WTC11 (cell line): Measurements from ENCODE around the gene MNAT1. TPM values are rescaled to one million over a fixed set of nuclear protein-coding genes. Genes with fewer than 3 reads are reported as not detected.

Source experiments
- EMX1 ChIP-seq: fragments of 250-450 bp; sonication (Bioruptor Pico); IDR thresholded peaks from 2 replicates; pipeline ENCODE4 v1.8.0; 2021; ENCODE audit warnings: mild to moderate bottlenecking
- ESRRA ChIP-seq: sonication (generic); formaldehyde crosslinking; IDR thresholded peaks from 2 replicates; pipeline ENCODE4 v1.8.1; 2022; ENCODE audit warnings: mild to moderate bottlenecking, missing genetic modification reagents, borderline replicate concordance
- FOXP1 ChIP-seq: sonication (generic); formaldehyde crosslinking; IDR thresholded peaks from 2 replicates; pipeline ENCODE4 v1.8.0; 2022; ENCODE audit warnings: missing genetic modification reagents, mild to moderate bottlenecking, moderate library complexity, borderline replicate concordance
- JAZF1 ChIP-seq: fragments of 250-450 bp; sonication (Bioruptor Pico); IDR thresholded peaks from 2 replicates; pipeline ENCODE4 v1.9.0; 2021; ENCODE audit warnings: moderate library complexity, mild to moderate bottlenecking, inconsistent platforms
- MXD4 ChIP-seq: fragments of 250-450 bp; sonication (Bioruptor Pico); IDR thresholded peaks from 2 replicates; pipeline ENCODE4 v1.8.0; 2021; ENCODE audit warnings: mild to moderate bottlenecking, moderate library complexity, borderline replicate concordance
- MYBL2 ChIP-seq: sonication (generic); formaldehyde crosslinking; IDR thresholded peaks from 2 replicates; pipeline ENCODE4 v1.8.1; 2023; ENCODE audit warnings: mild to moderate bottlenecking, moderate library complexity, missing genetic modification reagents
- RORB ChIP-seq: fragments of 250-450 bp; sonication (Bioruptor Pico); IDR thresholded peaks from 2 replicates; pipeline ENCODE4 v1.9.0; 2021; ENCODE audit warnings: mild to moderate bottlenecking
- SMAD4 ChIP-seq: sonication (generic); formaldehyde crosslinking; IDR thresholded peaks from 2 replicates; pipeline ENCODE4 v1.8.0; 2022; ENCODE audit warnings: mild to moderate bottlenecking, missing genetic modification reagents
- TCF7 ChIP-seq: sonication (generic); formaldehyde crosslinking; IDR thresholded peaks from 2 replicates; pipeline ENCODE4 v1.8.0; 2022; ENCODE audit warnings: mild to moderate bottlenecking, low read depth, missing genetic modification reagents, moderate library complexity
- TEAD1 ChIP-seq: sonication (generic); formaldehyde crosslinking; IDR thresholded peaks from 2 replicates; pipeline ENCODE4 v1.8.0; 2022; ENCODE audit warnings: mild to moderate bottlenecking, missing genetic modification reagents
- ZNF263 ChIP-seq: sonication (generic); formaldehyde crosslinking; IDR thresholded peaks from 2 replicates; pipeline ENCODE4 v1.8.1; 2022; ENCODE audit warnings: low read depth, mild to moderate bottlenecking, moderate library complexity, missing genetic modification reagents
- total RNA-seq: library from RNA; stranded (reverse); gene quantifications from 3 replicates; pipeline ENCODE4 v1.2.3, GENCODE V29; 2021
- TF ChIP-seq, protein P1 (sequence below): sonication (generic); formaldehyde crosslinking; IDR thresholded peaks from 2 replicates; pipeline ENCODE4 v1.8.0; 2022; ENCODE audit warnings: mild to moderate bottlenecking, missing genetic modification reagents
- TF ChIP-seq, protein P2 (sequence below): sonication (generic); formaldehyde crosslinking; IDR thresholded peaks from 2 replicates; pipeline ENCODE4 v1.8.1; 2023; ENCODE audit warnings: mild to moderate bottlenecking, missing genetic modification reagents
- TF ChIP-seq, protein P3 (sequence below): sonication (generic); formaldehyde crosslinking; IDR thresholded peaks from 2 replicates; pipeline ENCODE4 v1.8.1; 2022; ENCODE audit warnings: mild to moderate bottlenecking, missing genetic modification reagents, moderate library complexity, borderline replicate concordance
- TF ChIP-seq, protein P4 (sequence below): fragments of 250-450 bp; sonication (Bioruptor Pico); IDR thresholded peaks from 2 replicates; pipeline ENCODE4 v1.9.0; 2021; ENCODE audit warnings: moderate library complexity, mild to moderate bottlenecking, inconsistent platforms, borderline replicate concordance
- TF ChIP-seq, protein P5 (sequence below): sonication (generic); formaldehyde crosslinking; IDR thresholded peaks from 2 replicates; pipeline ENCODE4 v1.8.1; 2023; ENCODE audit warnings: mild to moderate bottlenecking, missing genetic modification reagents, borderline replicate concordance
- TF ChIP-seq, protein P6 (sequence below): fragments of 250-450 bp; sonication (Bioruptor Pico); IDR thresholded peaks from 2 replicates; pipeline ENCODE4 v1.9.0; 2021; ENCODE audit warnings: mild to moderate bottlenecking, borderline replicate concordance
- TF ChIP-seq, protein P7 (sequence below): sonication (generic); formaldehyde crosslinking; IDR thresholded peaks from 2 replicates; pipeline ENCODE4 v1.8.1; 2023; ENCODE audit warnings: mild to moderate bottlenecking, missing genetic modification reagents
- TF ChIP-seq, protein P8 (sequence below): sonication (generic); formaldehyde crosslinking; IDR thresholded peaks from 2 replicates; pipeline ENCODE4 v1.8.1; 2023; ENCODE audit warnings: mild to moderate bottlenecking, missing genetic modification reagents, moderate library complexity

Gene MNAT1
- total RNA-seq, 1 experiment from 2014 or later: 59.0 TPM

DNA sequence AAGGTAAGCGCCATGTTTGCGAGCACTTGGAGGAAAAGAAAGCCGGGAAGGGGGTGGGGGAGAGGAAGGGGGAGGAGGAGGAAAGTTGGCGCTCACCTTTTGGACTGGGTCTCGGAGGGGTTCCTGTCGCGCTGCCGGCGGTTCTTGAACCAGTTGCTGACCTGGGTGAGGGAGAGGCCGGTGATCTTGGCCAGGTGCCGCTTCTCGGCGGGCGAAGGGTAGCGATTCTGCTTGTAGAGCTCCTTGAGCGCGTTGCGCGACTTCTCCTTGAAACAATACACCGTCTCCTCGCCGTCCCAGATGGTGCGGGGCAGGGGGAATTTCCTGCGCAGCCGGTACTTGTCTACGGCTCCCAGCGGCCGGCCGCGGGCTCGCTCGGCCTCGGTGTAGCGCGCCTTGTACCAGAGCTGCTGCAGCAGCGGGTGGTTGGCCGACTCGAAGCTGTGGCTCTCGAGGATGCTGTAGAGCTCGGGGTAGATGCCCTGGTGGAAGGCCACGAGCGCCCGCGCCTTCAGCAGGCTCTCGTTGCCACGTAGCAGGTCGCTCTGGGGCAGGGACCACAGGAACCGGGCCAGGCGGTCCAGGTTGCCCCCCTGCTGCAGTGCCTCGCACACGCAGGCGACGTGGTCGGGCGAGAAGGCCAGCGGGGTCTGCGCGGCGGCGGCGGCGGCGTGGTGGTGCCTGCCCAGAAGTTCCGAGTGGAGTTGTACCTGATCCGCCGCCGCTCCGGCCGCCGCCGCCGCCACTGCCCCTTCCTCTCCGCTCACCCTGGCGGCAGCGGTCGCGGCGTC, 11.2 kb upstream of the MNAT1 start (continued):
- TF ChIP-seq, protein P1, sequence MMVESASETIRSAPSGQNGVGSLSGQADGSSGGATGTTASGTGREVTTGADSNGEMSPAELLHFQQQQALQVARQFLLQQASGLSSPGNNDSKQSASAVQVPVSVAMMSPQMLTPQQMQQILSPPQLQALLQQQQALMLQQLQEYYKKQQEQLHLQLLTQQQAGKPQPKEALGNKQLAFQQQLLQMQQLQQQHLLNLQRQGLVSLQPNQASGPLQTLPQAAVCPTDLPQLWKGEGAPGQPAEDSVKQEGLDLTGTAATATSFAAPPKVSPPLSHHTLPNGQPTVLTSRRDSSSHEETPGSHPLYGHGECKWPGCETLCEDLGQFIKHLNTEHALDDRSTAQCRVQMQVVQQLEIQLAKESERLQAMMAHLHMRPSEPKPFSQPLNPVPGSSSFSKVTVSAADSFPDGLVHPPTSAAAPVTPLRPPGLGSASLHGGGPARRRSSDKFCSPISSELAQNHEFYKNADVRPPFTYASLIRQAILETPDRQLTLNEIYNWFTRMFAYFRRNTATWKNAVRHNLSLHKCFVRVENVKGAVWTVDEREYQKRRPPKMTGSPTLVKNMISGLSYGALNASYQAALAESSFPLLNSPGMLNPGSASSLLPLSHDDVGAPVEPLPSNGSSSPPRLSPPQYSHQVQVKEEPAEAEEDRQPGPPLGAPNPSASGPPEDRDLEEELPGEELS: no peak
- TF ChIP-seq, protein P2, sequence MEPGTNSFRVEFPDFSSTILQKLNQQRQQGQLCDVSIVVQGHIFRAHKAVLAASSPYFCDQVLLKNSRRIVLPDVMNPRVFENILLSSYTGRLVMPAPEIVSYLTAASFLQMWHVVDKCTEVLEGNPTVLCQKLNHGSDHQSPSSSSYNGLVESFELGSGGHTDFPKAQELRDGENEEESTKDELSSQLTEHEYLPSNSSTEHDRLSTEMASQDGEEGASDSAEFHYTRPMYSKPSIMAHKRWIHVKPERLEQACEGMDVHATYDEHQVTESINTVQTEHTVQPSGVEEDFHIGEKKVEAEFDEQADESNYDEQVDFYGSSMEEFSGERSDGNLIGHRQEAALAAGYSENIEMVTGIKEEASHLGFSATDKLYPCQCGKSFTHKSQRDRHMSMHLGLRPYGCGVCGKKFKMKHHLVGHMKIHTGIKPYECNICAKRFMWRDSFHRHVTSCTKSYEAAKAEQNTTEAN (CRISPR knock-in tag): no peak
- TF ChIP-seq FOXP1 (CRISPR knock-in tag) (peak; percentile 55), MYBL2 (CRISPR knock-in tag) (peak; percentile 21; the same call in 1 of the 2 replicates), JAZF1 (CRISPR knock-in tag) (no peak), SMAD4 (CRISPR knock-in tag) (no peak), ZNF263 (CRISPR knock-in tag) (no peak), ESRRA (CRISPR knock-in tag) (peak; percentile 22; the same call in 1 of the 2 replicates), TCF7 (0 out of 2 replicates have a peak, but pooled peaks have one; percentile 33), TEAD1 (CRISPR knock-in tag) (peak; percentile 13; the same call in 1 of the 2 replicates), EMX1 (CRISPR knock-in tag) (no peak), RORB (no peak), MXD4 (no peak)
- TF ChIP-seq, protein P3, sequence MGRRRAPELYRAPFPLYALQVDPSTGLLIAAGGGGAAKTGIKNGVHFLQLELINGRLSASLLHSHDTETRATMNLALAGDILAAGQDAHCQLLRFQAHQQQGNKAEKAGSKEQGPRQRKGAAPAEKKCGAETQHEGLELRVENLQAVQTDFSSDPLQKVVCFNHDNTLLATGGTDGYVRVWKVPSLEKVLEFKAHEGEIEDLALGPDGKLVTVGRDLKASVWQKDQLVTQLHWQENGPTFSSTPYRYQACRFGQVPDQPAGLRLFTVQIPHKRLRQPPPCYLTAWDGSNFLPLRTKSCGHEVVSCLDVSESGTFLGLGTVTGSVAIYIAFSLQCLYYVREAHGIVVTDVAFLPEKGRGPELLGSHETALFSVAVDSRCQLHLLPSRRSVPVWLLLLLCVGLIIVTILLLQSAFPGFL: no peak
- TF ChIP-seq, protein P4, sequence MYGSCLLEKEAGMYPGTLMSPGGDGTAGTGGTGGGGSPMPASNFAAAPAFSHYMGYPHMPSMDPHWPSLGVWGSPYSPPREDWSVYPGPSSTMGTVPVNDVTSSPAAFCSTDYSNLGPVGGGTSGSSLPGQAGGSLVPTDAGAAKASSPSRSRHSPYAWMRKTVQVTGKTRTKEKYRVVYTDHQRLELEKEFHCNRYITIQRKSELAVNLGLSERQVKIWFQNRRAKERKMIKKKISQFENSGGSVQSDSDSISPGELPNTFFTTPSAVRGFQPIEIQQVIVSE (CRISPR knock-in tag): no peak
- TF ChIP-seq, protein P5, sequence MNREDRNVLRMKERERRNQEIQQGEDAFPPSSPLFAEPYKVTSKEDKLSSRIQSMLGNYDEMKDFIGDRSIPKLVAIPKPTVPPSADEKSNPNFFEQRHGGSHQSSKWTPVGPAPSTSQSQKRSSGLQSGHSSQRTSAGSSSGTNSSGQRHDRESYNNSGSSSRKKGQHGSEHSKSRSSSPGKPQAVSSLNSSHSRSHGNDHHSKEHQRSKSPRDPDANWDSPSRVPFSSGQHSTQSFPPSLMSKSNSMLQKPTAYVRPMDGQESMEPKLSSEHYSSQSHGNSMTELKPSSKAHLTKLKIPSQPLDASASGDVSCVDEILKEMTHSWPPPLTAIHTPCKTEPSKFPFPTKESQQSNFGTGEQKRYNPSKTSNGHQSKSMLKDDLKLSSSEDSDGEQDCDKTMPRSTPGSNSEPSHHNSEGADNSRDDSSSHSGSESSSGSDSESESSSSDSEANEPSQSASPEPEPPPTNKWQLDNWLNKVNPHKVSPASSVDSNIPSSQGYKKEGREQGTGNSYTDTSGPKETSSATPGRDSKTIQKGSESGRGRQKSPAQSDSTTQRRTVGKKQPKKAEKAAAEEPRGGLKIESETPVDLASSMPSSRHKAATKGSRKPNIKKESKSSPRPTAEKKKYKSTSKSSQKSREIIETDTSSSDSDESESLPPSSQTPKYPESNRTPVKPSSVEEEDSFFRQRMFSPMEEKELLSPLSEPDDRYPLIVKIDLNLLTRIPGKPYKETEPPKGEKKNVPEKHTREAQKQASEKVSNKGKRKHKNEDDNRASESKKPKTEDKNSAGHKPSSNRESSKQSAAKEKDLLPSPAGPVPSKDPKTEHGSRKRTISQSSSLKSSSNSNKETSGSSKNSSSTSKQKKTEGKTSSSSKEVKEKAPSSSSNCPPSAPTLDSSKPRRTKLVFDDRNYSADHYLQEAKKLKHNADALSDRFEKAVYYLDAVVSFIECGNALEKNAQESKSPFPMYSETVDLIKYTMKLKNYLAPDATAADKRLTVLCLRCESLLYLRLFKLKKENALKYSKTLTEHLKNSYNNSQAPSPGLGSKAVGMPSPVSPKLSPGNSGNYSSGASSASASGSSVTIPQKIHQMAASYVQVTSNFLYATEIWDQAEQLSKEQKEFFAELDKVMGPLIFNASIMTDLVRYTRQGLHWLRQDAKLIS: no peak
- TF ChIP-seq, protein P6, sequence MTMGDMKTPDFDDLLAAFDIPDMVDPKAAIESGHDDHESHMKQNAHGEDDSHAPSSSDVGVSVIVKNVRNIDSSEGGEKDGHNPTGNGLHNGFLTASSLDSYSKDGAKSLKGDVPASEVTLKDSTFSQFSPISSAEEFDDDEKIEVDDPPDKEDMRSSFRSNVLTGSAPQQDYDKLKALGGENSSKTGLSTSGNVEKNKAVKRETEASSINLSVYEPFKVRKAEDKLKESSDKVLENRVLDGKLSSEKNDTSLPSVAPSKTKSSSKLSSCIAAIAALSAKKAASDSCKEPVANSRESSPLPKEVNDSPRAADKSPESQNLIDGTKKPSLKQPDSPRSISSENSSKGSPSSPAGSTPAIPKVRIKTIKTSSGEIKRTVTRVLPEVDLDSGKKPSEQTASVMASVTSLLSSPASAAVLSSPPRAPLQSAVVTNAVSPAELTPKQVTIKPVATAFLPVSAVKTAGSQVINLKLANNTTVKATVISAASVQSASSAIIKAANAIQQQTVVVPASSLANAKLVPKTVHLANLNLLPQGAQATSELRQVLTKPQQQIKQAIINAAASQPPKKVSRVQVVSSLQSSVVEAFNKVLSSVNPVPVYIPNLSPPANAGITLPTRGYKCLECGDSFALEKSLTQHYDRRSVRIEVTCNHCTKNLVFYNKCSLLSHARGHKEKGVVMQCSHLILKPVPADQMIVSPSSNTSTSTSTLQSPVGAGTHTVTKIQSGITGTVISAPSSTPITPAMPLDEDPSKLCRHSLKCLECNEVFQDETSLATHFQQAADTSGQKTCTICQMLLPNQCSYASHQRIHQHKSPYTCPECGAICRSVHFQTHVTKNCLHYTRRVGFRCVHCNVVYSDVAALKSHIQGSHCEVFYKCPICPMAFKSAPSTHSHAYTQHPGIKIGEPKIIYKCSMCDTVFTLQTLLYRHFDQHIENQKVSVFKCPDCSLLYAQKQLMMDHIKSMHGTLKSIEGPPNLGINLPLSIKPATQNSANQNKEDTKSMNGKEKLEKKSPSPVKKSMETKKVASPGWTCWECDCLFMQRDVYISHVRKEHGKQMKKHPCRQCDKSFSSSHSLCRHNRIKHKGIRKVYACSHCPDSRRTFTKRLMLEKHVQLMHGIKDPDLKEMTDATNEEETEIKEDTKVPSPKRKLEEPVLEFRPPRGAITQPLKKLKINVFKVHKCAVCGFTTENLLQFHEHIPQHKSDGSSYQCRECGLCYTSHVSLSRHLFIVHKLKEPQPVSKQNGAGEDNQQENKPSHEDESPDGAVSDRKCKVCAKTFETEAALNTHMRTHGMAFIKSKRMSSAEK (CRISPR knock-in tag): no peak
- TF ChIP-seq, protein P7, sequence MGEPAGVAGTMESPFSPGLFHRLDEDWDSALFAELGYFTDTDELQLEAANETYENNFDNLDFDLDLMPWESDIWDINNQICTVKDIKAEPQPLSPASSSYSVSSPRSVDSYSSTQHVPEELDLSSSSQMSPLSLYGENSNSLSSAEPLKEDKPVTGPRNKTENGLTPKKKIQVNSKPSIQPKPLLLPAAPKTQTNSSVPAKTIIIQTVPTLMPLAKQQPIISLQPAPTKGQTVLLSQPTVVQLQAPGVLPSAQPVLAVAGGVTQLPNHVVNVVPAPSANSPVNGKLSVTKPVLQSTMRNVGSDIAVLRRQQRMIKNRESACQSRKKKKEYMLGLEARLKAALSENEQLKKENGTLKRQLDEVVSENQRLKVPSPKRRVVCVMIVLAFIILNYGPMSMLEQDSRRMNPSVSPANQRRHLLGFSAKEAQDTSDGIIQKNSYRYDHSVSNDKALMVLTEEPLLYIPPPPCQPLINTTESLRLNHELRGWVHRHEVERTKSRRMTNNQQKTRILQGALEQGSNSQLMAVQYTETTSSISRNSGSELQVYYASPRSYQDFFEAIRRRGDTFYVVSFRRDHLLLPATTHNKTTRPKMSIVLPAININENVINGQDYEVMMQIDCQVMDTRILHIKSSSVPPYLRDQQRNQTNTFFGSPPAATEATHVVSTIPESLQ (CRISPR knock-in tag): no peak
- TF ChIP-seq, protein P8, sequence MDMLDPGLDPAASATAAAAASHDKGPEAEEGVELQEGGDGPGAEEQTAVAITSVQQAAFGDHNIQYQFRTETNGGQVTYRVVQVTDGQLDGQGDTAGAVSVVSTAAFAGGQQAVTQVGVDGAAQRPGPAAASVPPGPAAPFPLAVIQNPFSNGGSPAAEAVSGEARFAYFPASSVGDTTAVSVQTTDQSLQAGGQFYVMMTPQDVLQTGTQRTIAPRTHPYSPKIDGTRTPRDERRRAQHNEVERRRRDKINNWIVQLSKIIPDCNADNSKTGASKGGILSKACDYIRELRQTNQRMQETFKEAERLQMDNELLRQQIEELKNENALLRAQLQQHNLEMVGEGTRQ (CRISPR knock-in tag): 0 out of 2 replicates have a peak, but pooled peaks have one; percentile 4
